H1 (cell line): ENCODE data around the gene F10. TPM values are rescaled to one million over a fixed set of nuclear protein-coding genes. Genes with fewer than 3 reads are reported as not detected.

Source experiments
- CTCF ChIA-PET: fragments of 300-600 bp; sonication (Branson Sonifier 250); formaldehyde crosslinking; loops from one replicate; lab custom pipeline; 2021; ENCODE audit not compliant: partially characterized antibody; lab: Charles Lee
- POLR2A ChIA-PET: fragments of 300-600 bp; sonication (Branson Sonifier 250); formaldehyde crosslinking; loops from one replicate; lab custom pipeline; 2021; ENCODE audit warnings: inconsistent platforms; ENCODE audit not compliant: partially characterized antibody; lab: Charles Lee
- DNase-seq, 2 experiments: peaks; one replicate each; pipeline versions ENCODE4 v3.0.0 to v3.0.0-alpha.2; 2010 to 2022; ENCODE audit warnings: low spot score in 2 of 2, low read depth in 1 of 2, mixed read lengths in 1 of 2
- FAIRE-seq: peaks from 2 replicates; lab custom pipeline; 2011; peaks lifted over from hg19 to GRCh38; lab: Jason Lieb, UNC
- H2AFZ ChIP-seq: 2 replicates; pipeline ENCODE4 v1.8.1; 2012; ENCODE audit warnings: low read length, inconsistent platforms
- H2AK5ac ChIP-seq: 2 replicates; pipeline ENCODE4 v1.6.1; 2013; ENCODE audit warnings: low read depth, low read length
- H2BK120ac ChIP-seq: replicated peaks from 2 replicates; pipeline ENCODE3; 2013; ENCODE audit warnings: low read depth, low read length, inconsistent platforms
- H2BK12ac ChIP-seq: 2 replicates; pipeline ENCODE4 v1.6.1; 2013; ENCODE audit warnings: low read depth, low read length
- H2BK15ac ChIP-seq: 2 replicates; pipeline ENCODE4 v1.6.1; 2013; ENCODE audit warnings: low read length
- H2BK20ac ChIP-seq: 2 replicates; pipeline ENCODE4 v1.6.1; 2013; ENCODE audit warnings: low read length
- H2BK5ac ChIP-seq: 2 replicates; pipeline ENCODE4 v1.6.1; 2013; ENCODE audit warnings: low read depth, low read length
- H3K14ac ChIP-seq: 2 replicates; pipeline ENCODE4 v1.6.1; 2013; ENCODE audit warnings: inconsistent platforms; ENCODE audit not compliant: insufficient read length
- H3K18ac ChIP-seq: 2 replicates; pipeline ENCODE4 v1.6.1; 2013; ENCODE audit warnings: low read length; ENCODE audit errors: extremely low read depth
- H3K23ac ChIP-seq: 2 replicates; pipeline ENCODE4 v1.6.1; 2013; ENCODE audit warnings: inconsistent platforms; ENCODE audit not compliant: insufficient read length
- H3K23me2 ChIP-seq: 2 replicates; pipeline ENCODE4 v1.6.1; 2013; ENCODE audit warnings: low read depth, low read length
- H3K27ac ChIP-seq: 2 replicates; pipeline ENCODE4 v1.6.1; 2011; ENCODE audit warnings: low read depth, low read length, inconsistent platforms
- H3K27me3 ChIP-seq, 4 experiments: replicated peaks in 1 of 4; 1 replicate in 1 of 4; 2 replicates in 3 of 4; pipeline versions ENCODE4 v1.6.1 to v1.8.1; 2011 to 2013; ENCODE audit warnings: low read length in 3 of 4, mild to moderate bottlenecking in 3 of 4, inconsistent platforms in 2 of 4, mixed read lengths in 2 of 4, moderate library complexity in 1 of 4; ENCODE audit not compliant: control insufficient read depth in 3 of 4, insufficient read depth in 3 of 4; ENCODE audit errors: extremely low read depth in 1 of 4
- H3K36me3 ChIP-seq, 4 experiments: 2 replicates each; pipeline versions ENCODE4 v1.6.1 to v1.8.1; 2011 to 2013; ENCODE audit warnings: mild to moderate bottlenecking in 4 of 4, low read length in 3 of 4, moderate library complexity in 2 of 4, control low read depth in 1 of 4, inconsistent platforms in 1 of 4; ENCODE audit not compliant: insufficient read depth in 4 of 4, control insufficient read depth in 2 of 4
- H3K4ac ChIP-seq: replicated peaks from 2 replicates; pipeline ENCODE3; 2013; ENCODE audit warnings: low read length, low read depth, mixed read lengths, inconsistent platforms; ENCODE audit not compliant: insufficient read length
- H3K4me1 ChIP-seq, 4 experiments: replicated peaks in 1 of 4; 1 replicate in 1 of 4; 2 replicates in 3 of 4; pipeline versions ENCODE4 v1.6.1 to v1.8.1; 2011 to 2013; ENCODE audit warnings: low read length in 3 of 4, inconsistent platforms in 2 of 4, mixed read lengths in 1 of 4; ENCODE audit not compliant: insufficient read depth in 4 of 4, control insufficient read depth in 3 of 4
- H3K4me2 ChIP-seq, 2 experiments: 2 replicates each; pipeline versions ENCODE4 v1.6.1 to v1.8.1; 2011 to 2013; ENCODE audit warnings: low read depth in 2 of 2, low read length in 2 of 2, control low read depth in 1 of 2, inconsistent platforms in 1 of 2, mild to moderate bottlenecking in 1 of 2; ENCODE audit not compliant: insufficient read depth in 1 of 2
- H3K4me3 ChIP-seq, 4 experiments: fragments of 200-600, 300-600 bp in 1 of 4; sonication (generic), shearing (Covaris generic), sonication (Bioruptor Twin) in 1 of 4; 2 replicates each; pipeline versions ENCODE4 v1.5.1 to v1.8.1; 2011 to 2016; ENCODE audit warnings: low read length in 4 of 4, low read depth in 3 of 4, control low read depth in 2 of 4, inconsistent platforms in 2 of 4, mild to moderate bottlenecking in 2 of 4, mixed read lengths in 1 of 4, moderate library complexity in 1 of 4; ENCODE audit not compliant: insufficient read depth in 2 of 4; ENCODE audit errors: extremely low read depth in 1 of 4
- H3K56ac ChIP-seq: replicated peaks from 2 replicates; pipeline ENCODE3; 2013; ENCODE audit warnings: low read depth, mild to moderate bottlenecking, mixed read lengths, low read length, inconsistent platforms; ENCODE audit not compliant: insufficient read length
- H3K79me1 ChIP-seq: 2 replicates; pipeline ENCODE4 v1.6.1; 2013; ENCODE audit warnings: low read depth, low read length, control low read depth
- H3K79me2 ChIP-seq, 2 experiments: 2 replicates each; pipeline versions ENCODE4 v1.6.1 to v1.8.1; 2012 to 2013; ENCODE audit warnings: low read length in 2 of 2, mild to moderate bottlenecking in 2 of 2, inconsistent platforms in 1 of 2; ENCODE audit not compliant: insufficient read depth in 2 of 2, control insufficient read depth in 1 of 2
- H3K9ac ChIP-seq, 4 experiments: replicated peaks in 1 of 4; 1 replicate in 1 of 4; 2 replicates in 3 of 4; pipeline versions ENCODE4 v1.6.1 to v1.8.1; 2011 to 2013; ENCODE audit warnings: low read depth in 3 of 4, low read length in 3 of 4, control low read depth in 2 of 4, mild to moderate bottlenecking in 2 of 4, moderate library complexity in 2 of 4, inconsistent platforms in 1 of 4; ENCODE audit errors: extremely low read depth in 1 of 4
- H3K9me3 ChIP-seq, 2 experiments: 2 replicates each; pipeline versions ENCODE4 v1.6.1 to v1.8.1; 2012 to 2013; ENCODE audit warnings: mild to moderate bottlenecking in 2 of 2, moderate library complexity in 2 of 2, control low read depth in 1 of 2, inconsistent platforms in 1 of 2, low read depth in 1 of 2, low read length in 1 of 2, mixed read lengths in 1 of 2; ENCODE audit not compliant: insufficient read depth in 2 of 2
- H4K20me1 ChIP-seq, 2 experiments: replicated peaks in 1 of 2; 2 replicates each; pipeline versions ENCODE3 to v1.8.1; 2011 to 2013; ENCODE audit warnings: inconsistent platforms in 2 of 2, low read length in 2 of 2, mild to moderate bottlenecking in 1 of 2; ENCODE audit not compliant: insufficient read depth in 2 of 2, control insufficient read depth in 1 of 2
- H4K5ac ChIP-seq: 2 replicates; pipeline ENCODE4 v1.6.1; 2013; ENCODE audit warnings: low read length, low read depth, mixed read lengths, inconsistent platforms; ENCODE audit not compliant: insufficient read length
- H4K8ac ChIP-seq: 2 replicates; pipeline ENCODE4 v1.8.0; 2013; ENCODE audit warnings: mild to moderate bottlenecking, moderate library complexity, low read length, inconsistent platforms; ENCODE audit not compliant: insufficient read depth; ENCODE audit errors: extremely low read depth
- H4K91ac ChIP-seq: replicated peaks from 2 replicates; pipeline ENCODE3; 2013; ENCODE audit warnings: low read length, mixed read lengths, inconsistent platforms; ENCODE audit not compliant: insufficient read length
- BCL11A ChIP-seq, 2 experiments: IDR thresholded peaks; one replicate each; pipeline ENCODE4 v1.6.1; 2011; ENCODE audit warnings: low read depth in 2 of 2, low read length in 2 of 2, mild to moderate bottlenecking in 2 of 2
- CTBP2 ChIP-seq: IDR thresholded peaks from 2 replicates; pipeline ENCODE4 v1.7.0; 2011; ENCODE audit warnings: borderline replicate concordance, mild to moderate bottlenecking, moderate library complexity, mixed read lengths, low read length; ENCODE audit not compliant: insufficient read depth, insufficient read length
- E2F6 ChIP-seq: IDR thresholded peaks from 2 replicates; pipeline ENCODE4 v1.6.1; 2012; ENCODE audit warnings: inconsistent platforms
- SIX5 ChIP-seq: IDR thresholded peaks from 2 replicates; pipeline ENCODE4 v1.6.1; 2011; ENCODE audit warnings: mild to moderate bottlenecking, low read depth, low read length
- SP4 ChIP-seq: IDR thresholded peaks from 2 replicates; pipeline ENCODE4 v1.6.1; 2012; ENCODE audit warnings: low read length, inconsistent platforms
- TAF1 ChIP-seq: IDR thresholded peaks from 2 replicates; pipeline ENCODE4 v1.6.1; 2011; ENCODE audit warnings: mild to moderate bottlenecking, low read depth, low read length
- USF2 ChIP-seq: IDR thresholded peaks from 2 replicates; pipeline ENCODE4 v1.6.1; 2011; ENCODE audit warnings: low read length, improper control_type of control experiment
- WGBS, 2 experiments: shearing (Covaris generic) in 1 of 2; methylation state at CpG; one replicate each; pipeline versions ENCODE4 v1.1.6 to v1.1.7; 2013 to 2015; ENCODE audit warnings: low lambda C conversion rate in 2 of 2, mixed read lengths in 2 of 2, inconsistent platforms in 1 of 2, low coverage in 1 of 2, missing lambda C conversion rate in 1 of 2; ENCODE audit not compliant: insufficient replicate concordance in 2 of 2, insufficient coverage in 1 of 2, insufficient read length in 1 of 2; ENCODE audit errors: extremely low coverage in 1 of 2, missing lambda C conversion rate in 1 of 2; 5-methylcytosine and 5-hydroxymethylcytosine counted together
- polyA plus RNA-seq, 7 experiments: library from polyadenylated mRNA; depleted of rRNA in 3 of 7; stranded (reverse) in 5 of 7; unstranded in 2 of 7; fragments of >200 nt in 5 of 7; fragments of 200-250 nt in 2 of 7; gene quantifications; 1 replicate in 5 of 7; 2 replicates in 1 of 7; 4 replicates in 1 of 7; pipeline versions ENCODE4 v1.2.1 to v1.2.3, GENCODE V29; 2011 to 2013; ENCODE audit warnings: missing spikeins in 2 of 7, mixed read lengths in 2 of 7
- total RNA-seq: library from RNA; stranded (reverse); fragmentation: NEBNext Ultra II Directional; extraction: Animal tissue kit (Norgen Biotek cat#: 25700); gene quantifications from 2 replicates; pipeline ENCODE4 v1.2.1, GENCODE V29; 2021

Gene F10
- total and polyA plus RNA-seq, 2 of the 8 experiments (the other 6 are each of a cell fraction or from before 2014, with no cell fraction given): 2.0 to 4.2 TPM

- Histone ChIP-seq H4K20me1 (peaks cover 0 to 1% of the 10 kb centered on the region in 2 experiments), H3K27me3 (no peaks in the 10 kb centered on the region), H3K79me2 (no peaks in the 10 kb centered on the region; a peak in 1 of 4 replicates), H4K8ac (no peak overlapping the region), H2BK12ac (no peak overlapping the region), H4K5ac (no peak overlapping the region), H3K27ac (no peak overlapping the region), H3K36me3 (peaks cover 7 to 54% (median 28%) of the 10 kb centered on the region in 4 experiments), H2BK15ac (no peak overlapping the region), H2AFZ (no peak overlapping the region), H2BK5ac (no peak overlapping the region), H3K9ac (no peak overlapping the region), H3K4me3 (no peak overlapping the region), H3K18ac (no peak overlapping the region), H2AK5ac (no peak overlapping the region), H3K79me1 (no peaks in the 10 kb centered on the region), H2BK20ac (no peak overlapping the region), H3K23ac (no peak overlapping the region), H3K23me2 (no peaks in the 10 kb centered on the region), H3K56ac (no peak overlapping the region), H2BK120ac (no peak overlapping the region), H3K4me1 (no peaks in the 10 kb centered on the region), H3K4me2 (no peak overlapping the region), H3K9me3 (no peaks in the 10 kb centered on the region), H3K4ac (no peak overlapping the region), H4K91ac (no peak overlapping the region), H3K14ac (no peak overlapping the region)
- 96% methylated on average over 13 of the region's 13 CpGs; no CpG with 5 or more reads in 1 of the 2 experiments for WGBS, 2 experiments
- FAIRE-seq: no peak
- ChIA-PET POLR2A (interaction anchor here (0.6 to 1.4 kb wide), 2 partner anchors 13 to 37 kb away, joined by 3 to 5 read pairs; partner anchors contain the start of genes CUL4A and PCID2), CTCF (no interaction called here)
- DNase-seq: no peak
- TF ChIP-seq TAF1 (no peak), SIX5 (no peak), BCL11A (IDR thresholded peaks at IDR 0.05; ENCODE audit: low read depth in 2 of 2, low read length in 2 of 2) (no peak), E2F6 (no peak), SP4 (no peak), CTBP2 (no peak), USF2 (no peak)
Measured at GRCh38 chr13:113172419-113172926, 49.9 kb downstream of the F10 start.
